HG02938 (cell line): ENCODE measurements around the gene UBAC1.

ENCODE experiments used
- ATAC-seq: cut with Tn5 transposase; IDR thresholded peaks from one replicate; pipeline ENCODE4 v1.9.1; 2021; ENCODE audit warnings: mild to moderate bottlenecking, moderate library complexity; ENCODE audit not compliant: unreplicated experiment

Gene UBAC1

GRCh38 chr9:135993765-135994500, 32.8 kb upstream of the UBAC1 start:
- no peak for ATAC-seq

DNA sequence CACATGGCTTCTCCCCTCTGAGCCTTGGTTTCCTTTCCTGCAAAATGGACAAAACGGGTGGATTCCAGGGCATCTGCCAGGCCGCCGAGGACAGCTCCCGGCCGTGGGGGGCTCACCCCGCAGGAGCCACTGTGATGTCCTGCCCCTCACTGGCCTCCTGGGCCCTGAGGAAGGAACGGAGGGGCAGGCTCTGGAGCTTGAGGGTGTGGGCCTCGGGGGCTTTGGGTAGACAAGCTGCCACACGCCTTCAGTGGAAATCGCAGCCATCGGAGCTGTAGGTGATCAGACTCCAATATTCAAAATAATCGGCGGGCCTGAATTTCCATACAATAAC, 32.2 kb upstream of the UBAC1 start:
- no peak for ATAC-seq

DNA sequence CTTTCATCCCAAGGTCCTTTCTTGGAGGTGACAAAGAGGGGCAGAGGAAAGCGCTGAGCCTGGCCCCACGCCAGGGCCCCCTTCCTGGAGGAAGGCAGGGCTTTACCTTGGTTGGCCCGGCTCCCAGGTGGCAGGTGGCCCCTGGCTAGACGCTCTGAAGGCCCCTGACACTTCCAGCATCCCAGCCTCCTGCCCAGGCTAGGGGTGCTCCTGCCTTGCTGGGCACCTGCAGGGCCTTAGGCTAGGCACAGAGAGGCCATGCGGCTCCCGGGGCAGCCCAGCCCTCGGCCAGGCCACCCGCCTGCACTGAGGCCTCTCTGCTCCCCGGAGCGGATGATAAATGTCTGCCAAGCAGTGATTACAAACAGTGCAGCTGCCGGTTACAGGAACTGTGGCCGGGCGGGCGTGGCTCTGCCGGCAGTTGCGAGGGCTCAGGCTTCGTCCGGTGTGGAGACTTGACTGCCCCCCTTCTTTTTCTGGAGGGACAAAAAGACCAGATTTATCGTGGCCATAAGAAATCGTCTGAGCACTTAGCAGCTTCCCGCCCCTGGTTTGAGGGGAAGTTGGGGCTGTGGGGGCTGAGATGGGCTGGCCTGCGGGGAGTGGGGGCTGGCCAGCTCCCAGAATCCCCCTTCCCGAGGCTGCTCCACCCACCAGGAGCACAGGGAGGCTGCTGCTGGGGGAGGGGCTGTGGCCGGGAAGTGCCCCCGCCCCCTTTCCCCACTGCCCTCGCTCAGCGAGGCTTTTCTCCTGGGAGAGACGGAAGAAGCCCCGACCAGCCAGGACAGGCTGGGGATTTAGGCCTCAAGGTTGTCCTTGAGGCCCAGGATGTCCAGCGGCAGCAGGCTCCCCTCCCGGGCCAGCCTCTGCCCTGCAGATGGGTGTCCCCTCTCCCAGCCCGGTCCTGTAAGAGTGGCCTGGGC, 31.6 kb upstream of the UBAC1 start:
- ATAC-seq: no peak

- no peak for ATAC-seq
Measured at GRCh38 chr9:135991771-135992170, 30.6 kb upstream of the UBAC1 start.

DNA sequence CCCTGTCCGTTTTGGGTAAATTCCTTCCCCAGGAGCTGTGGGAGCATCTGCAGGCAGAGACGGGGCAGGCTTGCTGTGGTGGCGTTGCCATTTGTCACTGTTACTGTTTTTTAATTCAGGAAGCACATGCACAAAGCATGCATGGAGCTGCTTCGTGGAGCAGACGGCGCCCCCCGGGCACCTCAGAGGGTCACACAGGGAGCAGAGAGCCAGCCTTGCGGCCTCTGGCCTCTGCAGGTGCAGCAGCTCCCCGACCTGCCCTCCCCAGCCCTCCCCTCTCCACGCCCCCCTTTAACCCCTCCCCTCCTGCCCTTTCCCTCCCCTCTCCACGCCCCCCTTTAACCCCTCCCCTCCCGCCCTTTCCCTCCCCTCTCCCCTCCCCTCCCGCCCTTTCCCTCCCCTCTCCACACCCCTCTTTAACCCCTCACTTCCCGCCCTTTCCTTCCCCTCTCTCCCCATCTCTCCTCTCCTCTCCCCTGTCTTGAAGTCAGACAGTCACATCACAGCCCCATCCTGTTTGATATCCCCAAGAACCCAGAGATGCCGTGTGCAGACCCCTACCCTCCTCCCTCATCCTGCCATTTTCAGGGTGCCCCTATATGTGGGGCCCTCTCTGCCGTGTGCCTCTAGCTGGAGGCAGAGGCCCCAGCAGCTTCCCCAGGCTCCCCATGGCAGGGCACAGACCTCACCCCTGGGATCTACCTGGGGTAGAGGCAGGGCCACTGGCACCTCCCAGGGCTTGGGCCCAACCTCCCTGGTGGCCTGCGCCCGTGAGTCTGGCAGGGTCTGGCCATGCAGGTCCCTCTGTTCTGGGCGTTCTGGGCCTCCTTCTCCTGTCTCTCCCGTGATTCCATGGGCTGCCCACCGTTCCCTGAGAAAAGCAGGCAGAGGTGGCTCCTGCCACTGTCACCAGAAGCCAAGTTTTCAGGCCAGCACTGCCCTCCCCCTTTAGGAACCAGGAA, 29.6 kb upstream of the UBAC1 start:
- ATAC-seq: no peak

DNA sequence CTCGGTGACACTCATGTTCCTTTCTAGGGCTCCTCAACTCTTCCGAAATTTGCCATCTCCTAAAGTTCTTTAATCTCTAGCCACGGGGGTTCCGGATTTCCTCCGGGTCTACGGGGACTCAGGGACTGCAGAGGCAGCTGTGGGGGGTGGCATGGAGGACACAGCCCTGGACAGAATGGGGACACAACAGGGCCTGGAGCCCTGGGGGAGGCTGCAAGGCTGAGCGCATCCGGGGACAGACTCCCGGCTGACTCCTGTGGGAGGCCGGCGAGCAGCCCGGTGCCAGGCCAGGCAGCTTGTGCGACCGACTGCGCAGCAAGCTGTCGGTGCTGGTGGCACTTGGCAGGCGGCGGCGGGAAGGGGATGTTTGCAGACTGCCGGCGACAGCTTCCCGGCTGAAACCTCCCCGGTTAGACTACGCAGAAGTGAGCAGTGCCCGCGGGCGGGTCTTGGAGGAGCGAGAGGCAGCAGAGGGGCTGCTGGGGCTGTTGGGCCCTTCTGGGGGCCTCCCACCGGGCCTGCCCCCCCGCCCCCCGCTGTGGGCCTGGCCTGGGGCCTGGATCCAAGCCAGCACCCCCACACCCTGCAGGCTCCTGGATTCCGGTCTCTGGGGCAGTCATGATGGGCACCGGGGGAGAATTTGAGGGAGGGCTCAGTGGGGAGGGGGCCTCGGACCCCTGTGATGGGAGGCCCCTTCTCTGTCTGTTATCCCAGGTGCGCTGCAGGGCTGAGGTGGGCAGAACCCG, 28.7 kb upstream of the UBAC1 start:
- no peak for ATAC-seq

GRCh38 chr9:135989157-135989556, 28.0 kb upstream of the UBAC1 start:
- ATAC-seq: no peak

- no peak for ATAC-seq
Measured at GRCh38 chr9:135988493-135988892, 27.3 kb upstream of the UBAC1 start.

DNA sequence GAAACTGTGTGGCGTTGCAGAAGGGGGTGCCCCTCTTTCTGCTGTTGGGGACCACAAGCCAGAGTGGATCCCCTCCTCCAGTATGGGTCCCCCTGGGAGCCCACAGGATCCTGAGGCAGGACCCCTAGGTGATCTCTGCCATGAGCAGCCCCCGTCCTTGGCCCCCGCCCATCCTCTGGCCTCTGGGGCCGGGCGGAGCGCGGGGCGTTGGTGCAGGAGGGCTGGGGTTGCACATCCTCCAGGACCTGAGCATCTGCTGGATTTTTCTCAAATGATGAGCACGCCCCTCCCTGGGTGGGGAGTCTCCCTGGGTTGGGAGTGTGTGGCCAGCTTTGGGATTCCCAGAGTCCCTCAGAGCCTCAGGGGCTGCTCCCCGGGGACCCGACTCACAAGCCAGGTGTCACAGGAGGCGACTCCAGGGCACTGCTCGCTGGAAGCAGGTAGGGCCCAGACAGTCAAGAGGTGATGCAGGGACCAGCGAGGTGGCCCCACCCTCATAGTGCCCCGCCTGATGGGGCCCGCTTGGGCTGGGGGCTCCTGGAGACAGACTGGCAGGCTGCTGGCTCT, 26.7 kb upstream of the UBAC1 start:
- no peak for ATAC-seq

DNA sequence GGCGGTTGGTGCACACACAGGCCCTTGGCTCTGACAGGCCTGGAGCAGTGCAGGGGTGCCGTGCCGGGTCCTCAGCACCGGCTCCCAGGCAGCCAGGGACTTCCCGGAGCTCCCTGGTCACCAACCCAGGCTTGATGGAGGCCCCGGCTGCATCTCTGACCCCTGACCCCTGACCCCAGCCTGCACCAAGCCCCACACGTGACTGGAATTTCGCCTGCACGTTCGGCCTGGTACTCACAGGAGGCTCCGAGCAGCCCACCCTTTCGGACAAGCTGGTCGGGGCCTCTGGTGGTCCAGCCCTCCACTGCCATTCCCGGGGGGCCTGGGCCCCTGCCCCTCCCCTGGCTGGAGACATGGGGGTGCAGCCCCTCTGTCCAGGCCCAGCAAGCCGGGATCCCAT, 25.4 kb upstream of the UBAC1 start:
- ATAC-seq: no peak

DNA sequence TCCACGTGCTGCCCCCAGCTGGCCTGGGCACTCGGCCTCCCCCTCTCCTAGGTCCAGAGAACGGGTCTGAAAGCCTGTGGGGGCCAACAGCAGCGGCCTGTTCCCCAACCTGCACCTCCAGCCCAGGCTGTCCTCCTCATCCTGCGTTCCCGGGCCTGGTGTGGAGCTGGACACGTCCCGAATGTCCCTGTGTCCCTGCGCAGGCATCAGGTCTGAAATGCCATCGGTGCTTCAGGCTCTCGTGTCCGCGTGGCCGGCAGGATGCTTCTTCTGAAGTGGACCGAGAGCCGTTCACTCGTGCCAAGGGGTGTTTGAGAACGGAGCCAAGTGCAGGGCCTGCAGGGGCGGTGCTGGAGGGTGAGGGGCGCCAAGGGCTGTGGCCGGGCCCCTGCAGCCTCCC, 24.7 kb upstream of the UBAC1 start:
- ATAC-seq: no peak

- no peak for ATAC-seq
Measured at GRCh38 chr9:135985459-135985774, 24.2 kb upstream of the UBAC1 start.

- no peak for ATAC-seq
Measured at GRCh38 chr9:135984072-135984710, 23.0 kb upstream of the UBAC1 start.

- no peak for ATAC-seq
Measured at GRCh38 chr9:135983208-135984071, 22.3 kb upstream of the UBAC1 start.

DNA sequence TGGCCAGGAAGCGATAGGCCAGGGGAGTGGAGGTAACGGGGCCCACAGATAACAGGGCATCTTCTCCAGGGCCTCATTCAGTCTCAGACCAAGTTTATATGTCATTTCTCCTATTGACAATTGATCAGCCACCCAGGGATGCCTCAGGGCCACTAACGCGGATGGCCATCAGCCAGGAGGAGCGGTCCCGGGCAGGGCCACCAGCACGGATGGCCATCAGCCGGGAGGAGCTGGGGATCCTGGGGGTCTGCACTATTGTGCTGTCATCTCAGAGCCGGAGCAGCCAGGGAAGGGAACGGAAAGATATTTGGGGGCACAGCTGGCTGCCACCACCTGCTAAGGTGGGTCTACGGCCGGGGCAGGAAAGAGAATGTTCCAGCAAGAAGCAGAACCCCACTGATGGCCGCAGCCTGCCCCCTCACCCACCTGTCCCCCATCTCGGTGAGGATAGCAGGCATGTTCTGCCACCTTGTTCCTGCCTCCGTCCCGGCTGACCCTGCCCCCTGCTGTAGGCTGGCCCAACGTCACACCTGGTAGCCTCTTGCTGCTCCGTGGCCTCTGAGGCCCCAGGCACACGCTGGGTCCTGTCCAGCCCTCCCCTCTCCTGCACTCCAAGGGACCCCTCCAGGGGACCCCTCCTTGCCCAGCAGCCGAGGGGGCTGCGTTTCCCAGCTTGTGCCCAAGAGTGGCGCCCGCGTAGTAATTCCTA, 21.5 kb upstream of the UBAC1 start:
- ATAC-seq: no peak

DNA sequence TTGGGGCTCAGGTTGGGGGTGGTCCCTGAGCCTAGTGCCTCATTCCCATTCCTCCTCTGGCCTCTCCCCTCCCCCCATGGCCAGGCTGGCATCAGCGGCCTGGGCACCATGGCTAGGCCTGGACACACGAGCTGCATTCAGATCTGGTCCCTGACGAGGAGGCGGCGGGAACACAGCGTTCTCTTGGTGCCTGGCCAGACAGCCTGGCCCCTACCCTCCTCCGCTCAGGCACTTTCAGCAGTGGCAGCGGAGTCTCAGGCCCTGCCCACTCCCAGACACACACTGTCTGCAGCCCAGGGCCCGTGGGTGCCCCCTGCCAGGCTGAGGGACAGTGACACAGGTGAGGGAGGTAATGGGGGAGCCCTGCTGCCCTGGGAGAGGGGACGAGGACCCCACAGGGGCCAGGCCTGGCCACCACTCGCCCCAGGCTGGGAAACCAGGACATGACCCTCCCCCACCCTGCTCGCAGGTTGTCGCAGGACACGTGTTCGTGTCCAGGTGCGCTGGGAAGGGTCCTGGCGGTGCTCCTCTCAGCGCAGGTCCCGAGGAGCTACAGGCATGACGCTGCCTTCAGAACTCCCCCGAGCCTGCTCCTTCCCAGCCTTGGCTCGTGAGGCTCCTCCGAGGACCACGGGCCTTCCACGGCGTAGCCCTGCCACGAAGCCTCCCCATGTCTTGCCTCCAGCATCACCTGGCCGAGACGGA, 19.9 kb upstream of the UBAC1 start:
- ATAC-seq: no peak

- no peak for ATAC-seq
Measured at GRCh38 chr9:135979547-135980166, 18.5 kb upstream of the UBAC1 start.
